NCI-H69 (cell line): ENCODE measurements around the gene TBX15.

Experiments used
- DNase-seq: peaks from one replicate; lab custom pipeline; 2025; lab: John Stamatoyannopoulos, UW

Gene TBX15

GRCh38 chr1:118988186-118989005, at the start of gene TBX15:
TSS of gene TBX15 (minus strand) at chr1:118988343. CDS start at chr1:118987795, 548 bp downstream.
- DNase-seq, result no peak

GRCh38 chr1:119034359-119034758, 46.2 kb upstream of the TBX15 start:
- DNase-seq, result no peak

- no peak for DNase-seq
These were observed 44.8 kb upstream of the TBX15 start for GRCh38 chr1:119032986-119033385.

- DNase-seq, result no peak
These were observed 39.6 kb upstream of the TBX15 start for GRCh38 chr1:119027759-119028158.

GRCh38 chr1:119026956-119027355, 38.8 kb upstream of the TBX15 start:
- DNase-seq, result no peak

GRCh38 chr1:119015547-119015946, 27.4 kb upstream of the TBX15 start:
- DNase-seq, result peak; percentile 18

- no peak for DNase-seq
These were observed 24.2 kb upstream of the TBX15 start for GRCh38 chr1:119012383-119012782.

- no peak for DNase-seq
These were observed 23.6 kb upstream of the TBX15 start for GRCh38 chr1:119011706-119012105.

- DNase-seq, result no peak
These were observed 23.0 kb upstream of the TBX15 start for GRCh38 chr1:119011116-119011515.

- DNase-seq, result peak; percentile 1
These were observed 22.1 kb upstream of the TBX15 start for GRCh38 chr1:119010201-119010600.

- no peak for DNase-seq
These were observed 21.1 kb upstream of the TBX15 start for GRCh38 chr1:119009312-119009655.

GRCh38 chr1:119008483-119009311, 20.6 kb upstream of the TBX15 start:
- DNase-seq, result peak; percentile 36

GRCh38 chr1:119007670-119008482, 19.7 kb upstream of the TBX15 start:
- no peak for DNase-seq

- DNase-seq, result no peak
These were observed 19.2 kb upstream of the TBX15 start for GRCh38 chr1:119007339-119007669.

GRCh38 chr1:119006406-119007279, 18.5 kb upstream of the TBX15 start:
- DNase-seq, result no peak

GRCh38 chr1:119005724-119006405, 17.7 kb upstream of the TBX15 start:
- no peak for DNase-seq

GRCh38 chr1:119004781-119005180, 16.6 kb upstream of the TBX15 start:
- DNase-seq, result no peak

- DNase-seq, result no peak
These were observed 16.0 kb upstream of the TBX15 start for GRCh38 chr1:119004129-119004527.

GRCh38 chr1:119003413-119004128, 15.4 kb upstream of the TBX15 start:
- no peak for DNase-seq

GRCh38 chr1:119002028-119002686, 14.0 kb upstream of the TBX15 start:
- no peak for DNase-seq
